CD4-positive, alpha-beta T cell treated with Interleukin-21 for 1 hour (primary cell): ENCODE data around the gene RBM18.

Source experiments
- DNase-seq: peaks from one replicate; pipeline ENCODE4 v3.0.0-alpha.2; 2020

Gene RBM18

GRCh38 chr9:122221183-122221811, 43.3 kb downstream of the RBM18 start:
- no peak for DNase-seq

- no peak for DNase-seq
Measured at GRCh38 chr9:122220673-122221182, 43.9 kb downstream of the RBM18 start.

- no peak for DNase-seq
Measured at GRCh38 chr9:122219856-122220672, 44.6 kb downstream of the RBM18 start.

- no peak for DNase-seq
Measured at GRCh38 chr9:122218935-122219855, 45.4 kb downstream of the RBM18 start.

GRCh38 chr9:122218071-122218934, 46.3 kb downstream of the RBM18 start:
- no peak for DNase-seq

GRCh38 chr9:122217640-122218039, 47.0 kb downstream of the RBM18 start:
- DNase-seq, result no peak

GRCh38 chr9:122216798-122217418, 47.7 kb downstream of the RBM18 start:
- no peak for DNase-seq

GRCh38 chr9:122216138-122216797, 48.4 kb downstream of the RBM18 start:
- DNase-seq, result no peak

GRCh38 chr9:122215663-122216062, 49.0 kb downstream of the RBM18 start:
- DNase-seq, result no peak

GRCh38 chr9:122214507-122214906, 50.1 kb downstream of the RBM18 start:
- no peak for DNase-seq

- peak; percentile 49 for DNase-seq
Measured at GRCh38 chr9:122213589-122214413, 50.8 kb downstream of the RBM18 start.

- no peak for DNase-seq
Measured at GRCh38 chr9:122213102-122213588, 51.5 kb downstream of the RBM18 start.

GRCh38 chr9:122212473-122213004, 52.1 kb downstream of the RBM18 start:
- DNase-seq, result no peak

GRCh38 chr9:122209451-122209850, 55.2 kb downstream of the RBM18 start:
- DNase-seq, result no peak

GRCh38 chr9:122207096-122207495, 57.5 kb downstream of the RBM18 start:
- no peak for DNase-seq

- no peak for DNase-seq
Measured at GRCh38 chr9:122206118-122207046, 58.3 kb downstream of the RBM18 start.

GRCh38 chr9:122205176-122205575, 59.5 kb downstream of the RBM18 start:
- no peak for DNase-seq

- DNase-seq, result no peak
Measured at GRCh38 chr9:122204491-122204890, 60.1 kb downstream of the RBM18 start.

GRCh38 chr9:122204055-122204454, 60.6 kb downstream of the RBM18 start:
- DNase-seq, result no peak
